Myocyte (in vitro differentiated cells): ENCODE data around the gene STOM. TPM values are rescaled to one million over a fixed set of nuclear protein-coding genes. Genes with fewer than 3 reads are reported as not detected.

Experiments used
- DNase-seq: peaks from one replicate; pipeline ENCODE4 v3.0.0-alpha.2; 2012; ENCODE audit warnings: low read depth
- total RNA-seq: library from RNA; depleted of rRNA; stranded (reverse); fragments of >200 nt; gene quantifications from 2 replicates; pipeline ENCODE4 v1.2.3, GENCODE V29; 2014

STOM gene
- total RNA-seq, 1 donor from 2014 or later = 31.3 TPM

- DNase-seq = peak; percentile 71
Measured at GRCh38 chr9:121349009-121349408, 21.0 kb downstream of the STOM start.

GRCh38 chr9:121348221-121348620 lies 21.8 kb downstream of the STOM start:
- no peak for DNase-seq

GRCh38 chr9:121345070-121345469 lies 25.0 kb downstream of the STOM start:
- DNase-seq = no peak

GRCh38 chr9:121344184-121344583 lies 25.9 kb downstream of the STOM start:
- no peak for DNase-seq

- DNase-seq = peak; percentile 36
Measured at GRCh38 chr9:121340676-121341392, 29.2 kb downstream of the STOM start.

- no peak for DNase-seq
Measured at GRCh38 chr9:121339437-121339836, 30.6 kb downstream of the STOM start.

GRCh38 chr9:121336665-121337064 lies 33.4 kb downstream of the STOM start:
- no peak for DNase-seq

GRCh38 chr9:121333950-121334773 lies 35.9 kb downstream of the STOM start:
- DNase-seq = peak; percentile 49

- DNase-seq = no peak
Measured at GRCh38 chr9:121331992-121332685, 37.9 kb downstream of the STOM start.

GRCh38 chr9:121331549-121331948 lies 38.5 kb downstream of the STOM start:
- DNase-seq = no peak

- DNase-seq = no peak
Measured at GRCh38 chr9:121328876-121329681, 41.0 kb downstream of the STOM start.

- no peak for DNase-seq
Measured at GRCh38 chr9:121328476-121328875, 41.6 kb downstream of the STOM start.

- no peak for DNase-seq
Measured at GRCh38 chr9:121326901-121327613, 43.0 kb downstream of the STOM start.

- peak; percentile 77 for DNase-seq
Measured at GRCh38 chr9:121326130-121326838, 43.8 kb downstream of the STOM start.

- no peak for DNase-seq
Measured at GRCh38 chr9:121325387-121325786, 44.7 kb downstream of the STOM start.

GRCh38 chr9:121324755-121325154 lies 45.3 kb downstream of the STOM start:
- no peak for DNase-seq

- no peak for DNase-seq
Measured at GRCh38 chr9:121324316-121324715, 45.7 kb downstream of the STOM start.

GRCh38 chr9:121323449-121324151 lies 46.5 kb downstream of the STOM start:
- no peak for DNase-seq
